GM19452 (cell line): ENCODE results near the gene UBL3.
A peak's percentile ranks its signal among the peaks of the same experiment; 100 is the strongest.

Experiments used
- ATAC-seq: cut with Tn5 transposase; IDR thresholded peaks from one replicate; pipeline ENCODE4 v1.9.1; 2021; ENCODE audit not compliant: unreplicated experiment

Gene UBL3

GRCh38 chr13:29857085-29857484 lies 6.7 kb upstream of the UBL3 start:
- ATAC-seq: no peak

- no peak for ATAC-seq
Observed at GRCh38 chr13:29856426-29856825, 6.0 kb upstream of the UBL3 start.

GRCh38 chr13:29855784-29856183 lies 5.4 kb upstream of the UBL3 start:
- ATAC-seq: no peak

GRCh38 chr13:29855009-29855408 lies 4.6 kb upstream of the UBL3 start:
- ATAC-seq: no peak

GRCh38 chr13:29853131-29853530 lies 2.7 kb upstream of the UBL3 start:
- ATAC-seq: no peak

GRCh38 chr13:29852472-29853054 lies 2.1 kb upstream of the UBL3 start:
- ATAC-seq: no peak

- peak; percentile 34 for ATAC-seq
Observed at GRCh38 chr13:29849731-29850212, 645 bp downstream of the UBL3 start.

- no peak for ATAC-seq
Observed at GRCh38 chr13:29849071-29849631, 1.3 kb downstream of the UBL3 start.

GRCh38 chr13:29847501-29847983 lies 2.9 kb downstream of the UBL3 start:
- ATAC-seq: no peak

GRCh38 chr13:29846475-29847256 lies 3.8 kb downstream of the UBL3 start:
- ATAC-seq: no peak

- no peak for ATAC-seq
Observed at GRCh38 chr13:29845440-29846056, 4.9 kb downstream of the UBL3 start.

GRCh38 chr13:29844441-29844840 lies 6.0 kb downstream of the UBL3 start:
- no peak for ATAC-seq

GRCh38 chr13:29840585-29840984 lies 9.8 kb downstream of the UBL3 start:
- no peak for ATAC-seq

- ATAC-seq: no peak
Observed at GRCh38 chr13:29835280-29836061, 14.9 kb downstream of the UBL3 start.

GRCh38 chr13:29832761-29833298 lies 17.6 kb downstream of the UBL3 start:
- ATAC-seq: no peak

- ATAC-seq: no peak
Observed at GRCh38 chr13:29830000-29830399, 20.4 kb downstream of the UBL3 start.

GRCh38 chr13:29819143-29819542 lies 31.3 kb downstream of the UBL3 start:
- ATAC-seq: no peak

GRCh38 chr13:29817604-29818378 lies 32.6 kb downstream of the UBL3 start:
- peak; percentile 95 for ATAC-seq

GRCh38 chr13:29816715-29817114 lies 33.7 kb downstream of the UBL3 start:
- no peak for ATAC-seq

- ATAC-seq: no peak
Observed at GRCh38 chr13:29815336-29815735, 35.1 kb downstream of the UBL3 start.
